WTC11 (cell line): ENCODE measurements around the gene AKAP10.

Experiments
- E2F4 ChIP-seq: sonication (generic); formaldehyde crosslinking; IDR thresholded peaks from 2 replicates; pipeline ENCODE4 v1.8.1; 2022; ENCODE audit warnings: low read depth, mild to moderate bottlenecking, moderate library complexity, missing genetic modification reagents, borderline replicate concordance
- MXD4 ChIP-seq: fragments of 250-450 bp; sonication (Bioruptor Pico); IDR thresholded peaks from 2 replicates; pipeline ENCODE4 v1.8.0; 2021; ENCODE audit warnings: mild to moderate bottlenecking, moderate library complexity, borderline replicate concordance
- TF ChIP-seq, protein P1 (sequence below): sonication (generic); formaldehyde crosslinking; IDR thresholded peaks from 2 replicates; pipeline ENCODE4 v1.8.0; 2022; ENCODE audit warnings: mild to moderate bottlenecking, missing genetic modification reagents
- TF ChIP-seq, protein P2 (sequence below): fragments of 200-600 bp; IDR thresholded peaks from 2 replicates; pipeline ENCODE4 v1.8.0; 2022; ENCODE audit warnings: antibody characterized with exemption
- TF ChIP-seq, protein P3 (sequence below): sonication (generic); formaldehyde crosslinking; IDR thresholded peaks from 2 replicates; pipeline ENCODE4 v1.8.0; 2023; ENCODE audit warnings: mild to moderate bottlenecking, missing genetic modification reagents

GRCh38 chr17:19904924-19905323, 72.7 kb downstream of the AKAP10 start:
- TF ChIP-seq MXD4 (CRISPR knock-in tag) (no peak), E2F4 (CRISPR knock-in tag) (no peak)
- TF ChIP-seq, protein P1, sequence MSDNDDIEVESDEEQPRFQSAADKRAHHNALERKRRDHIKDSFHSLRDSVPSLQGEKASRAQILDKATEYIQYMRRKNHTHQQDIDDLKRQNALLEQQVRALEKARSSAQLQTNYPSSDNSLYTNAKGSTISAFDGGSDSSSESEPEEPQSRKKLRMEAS (CRISPR knock-in tag): no peak
- TF ChIP-seq, protein P2, sequence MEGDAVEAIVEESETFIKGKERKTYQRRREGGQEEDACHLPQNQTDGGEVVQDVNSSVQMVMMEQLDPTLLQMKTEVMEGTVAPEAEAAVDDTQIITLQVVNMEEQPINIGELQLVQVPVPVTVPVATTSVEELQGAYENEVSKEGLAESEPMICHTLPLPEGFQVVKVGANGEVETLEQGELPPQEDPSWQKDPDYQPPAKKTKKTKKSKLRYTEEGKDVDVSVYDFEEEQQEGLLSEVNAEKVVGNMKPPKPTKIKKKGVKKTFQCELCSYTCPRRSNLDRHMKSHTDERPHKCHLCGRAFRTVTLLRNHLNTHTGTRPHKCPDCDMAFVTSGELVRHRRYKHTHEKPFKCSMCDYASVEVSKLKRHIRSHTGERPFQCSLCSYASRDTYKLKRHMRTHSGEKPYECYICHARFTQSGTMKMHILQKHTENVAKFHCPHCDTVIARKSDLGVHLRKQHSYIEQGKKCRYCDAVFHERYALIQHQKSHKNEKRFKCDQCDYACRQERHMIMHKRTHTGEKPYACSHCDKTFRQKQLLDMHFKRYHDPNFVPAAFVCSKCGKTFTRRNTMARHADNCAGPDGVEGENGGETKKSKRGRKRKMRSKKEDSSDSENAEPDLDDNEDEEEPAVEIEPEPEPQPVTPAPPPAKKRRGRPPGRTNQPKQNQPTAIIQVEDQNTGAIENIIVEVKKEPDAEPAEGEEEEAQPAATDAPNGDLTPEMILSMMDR: no peak
- TF ChIP-seq, protein P3, sequence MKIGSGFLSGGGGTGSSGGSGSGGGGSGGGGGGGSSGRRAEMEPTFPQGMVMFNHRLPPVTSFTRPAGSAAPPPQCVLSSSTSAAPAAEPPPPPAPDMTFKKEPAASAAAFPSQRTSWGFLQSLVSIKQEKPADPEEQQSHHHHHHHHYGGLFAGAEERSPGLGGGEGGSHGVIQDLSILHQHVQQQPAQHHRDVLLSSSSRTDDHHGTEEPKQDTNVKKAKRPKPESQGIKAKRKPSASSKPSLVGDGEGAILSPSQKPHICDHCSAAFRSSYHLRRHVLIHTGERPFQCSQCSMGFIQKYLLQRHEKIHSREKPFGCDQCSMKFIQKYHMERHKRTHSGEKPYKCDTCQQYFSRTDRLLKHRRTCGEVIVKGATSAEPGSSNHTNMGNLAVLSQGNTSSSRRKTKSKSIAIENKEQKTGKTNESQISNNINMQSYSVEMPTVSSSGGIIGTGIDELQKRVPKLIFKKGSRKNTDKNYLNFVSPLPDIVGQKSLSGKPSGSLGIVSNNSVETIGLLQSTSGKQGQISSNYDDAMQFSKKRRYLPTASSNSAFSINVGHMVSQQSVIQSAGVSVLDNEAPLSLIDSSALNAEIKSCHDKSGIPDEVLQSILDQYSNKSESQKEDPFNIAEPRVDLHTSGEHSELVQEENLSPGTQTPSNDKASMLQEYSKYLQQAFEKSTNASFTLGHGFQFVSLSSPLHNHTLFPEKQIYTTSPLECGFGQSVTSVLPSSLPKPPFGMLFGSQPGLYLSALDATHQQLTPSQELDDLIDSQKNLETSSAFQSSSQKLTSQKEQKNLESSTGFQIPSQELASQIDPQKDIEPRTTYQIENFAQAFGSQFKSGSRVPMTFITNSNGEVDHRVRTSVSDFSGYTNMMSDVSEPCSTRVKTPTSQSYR (CRISPR knock-in tag): no peak
